ENCODE measurements around the gene TEC. TPM values are rescaled to one million over a fixed set of nuclear protein-coding genes. Genes with fewer than 3 reads are reported as not detected.
A peak's percentile ranks its signal among the peaks of the same experiment; 100 is the strongest.

TEC gene
- total and polyA plus RNA-seq, 2 donors: 2.9 to 4.2 TPM

GRCh38 chr4:48153791-48154550 lies 115.7 kb downstream of the TEC start:
- Histone ChIP-seq H3K4me1 (ENCODE audit: control insufficient read depth in 2 of 2, insufficient read depth in 2 of 2, low read length in 2 of 2) (no peaks in the 10 kb centered on the region), H3K36me3 (ENCODE audit: control insufficient read depth in 2 of 2, insufficient read depth in 2 of 2, low read length in 1 of 2) (peaks cover 0 to 8% of the 10 kb centered on the region in 2 donors), H3K9me3 (ENCODE audit: control insufficient read depth in 2 of 2, insufficient read depth in 1 of 2, low read length in 1 of 2) (peaks cover 0 to 2% of the 10 kb centered on the region in 2 donors), H3K27me3 (ENCODE audit: control insufficient read depth in 2 of 2, insufficient read depth in 1 of 2, low read length in 1 of 2) (no peaks in the 10 kb centered on the region), H3K27ac (ENCODE audit: low read depth in 1 of 2, low read length in 1 of 2) (no peak overlapping the region), H3K4me3 (ENCODE audit: low read length in 2 of 2) (no peak overlapping the region)
- no peak for DNase-seq (ENCODE audit: low read depth in 6 of 9, low spot score in 9 of 9)
- 93% methylated on average over 1 of the region's 1 CpG for WGBS

- peaks cover 0 to 8% of the 10 kb centered on the region in 2 donors for H3K36me3 ChIP-seq (ENCODE audit: control insufficient read depth in 2 of 2, insufficient read depth in 2 of 2, low read length in 1 of 2)
- H3K9me3 ChIP-seq (ENCODE audit: control insufficient read depth in 2 of 2, insufficient read depth in 1 of 2, low read length in 1 of 2): peaks cover 0 to 2% of the 10 kb centered on the region in 2 donors
- no peak overlapping the region for H3K27ac ChIP-seq (ENCODE audit: low read depth in 1 of 2, low read length in 1 of 2)
- WGBS: over 99% methylated on average over 5 of the region's 5 CpGs
- H3K4me1 ChIP-seq (ENCODE audit: control insufficient read depth in 2 of 2, insufficient read depth in 2 of 2, low read length in 2 of 2): no peaks in the 10 kb centered on the region
- no peaks in the 10 kb centered on the region for H3K27me3 ChIP-seq (ENCODE audit: control insufficient read depth in 2 of 2, insufficient read depth in 1 of 2, low read length in 1 of 2)
- H3K4me3 ChIP-seq (ENCODE audit: low read length in 2 of 2): no peak overlapping the region
- DNase-seq (ENCODE audit: low read depth in 6 of 9, low spot score in 9 of 9): no peak
Measured at GRCh38 chr4:48152259-48152658, 117.4 kb downstream of the TEC start.

- no peaks in the 10 kb centered on the region for H3K27me3 ChIP-seq (ENCODE audit: control insufficient read depth in 2 of 2, insufficient read depth in 1 of 2, low read length in 1 of 2)
- no peaks in the 10 kb centered on the region for H3K4me1 ChIP-seq (ENCODE audit: control insufficient read depth in 2 of 2, insufficient read depth in 2 of 2, low read length in 2 of 2)
- no peaks in the 10 kb centered on the region for H3K9me3 ChIP-seq (ENCODE audit: control insufficient read depth in 2 of 2, insufficient read depth in 1 of 2, low read length in 1 of 2)
- DNase-seq (ENCODE audit: low read depth in 6 of 9, low spot score in 9 of 9): no peak
- no peak overlapping the region for H3K4me3 ChIP-seq (ENCODE audit: low read length in 2 of 2)
- WGBS: 99% methylated on average over 3 of the region's 3 CpGs
- H3K36me3 ChIP-seq (ENCODE audit: control insufficient read depth in 2 of 2, insufficient read depth in 2 of 2, low read length in 1 of 2): peaks cover 0 to 3% of the 10 kb centered on the region in 2 donors
- no peak overlapping the region for H3K27ac ChIP-seq (ENCODE audit: low read depth in 1 of 2, low read length in 1 of 2)
Measured at GRCh38 chr4:48149827-48150370, 119.7 kb downstream of the TEC start.

- H3K4me3 ChIP-seq (ENCODE audit: low read length in 2 of 2): no peak overlapping the region
- no peaks in the 10 kb centered on the region for H3K9me3 ChIP-seq (ENCODE audit: control insufficient read depth in 2 of 2, insufficient read depth in 1 of 2, low read length in 1 of 2)
- no peaks in the 10 kb centered on the region for H3K36me3 ChIP-seq (ENCODE audit: control insufficient read depth in 2 of 2, insufficient read depth in 2 of 2, low read length in 1 of 2)
- no peak overlapping the region for H3K27ac ChIP-seq (ENCODE audit: low read depth in 1 of 2, low read length in 1 of 2)
- 99% methylated on average over 1 of the region's 1 CpG for WGBS
- no peak for DNase-seq (ENCODE audit: low read depth in 6 of 9, low spot score in 9 of 9)
- H3K27me3 ChIP-seq (ENCODE audit: control insufficient read depth in 2 of 2, insufficient read depth in 1 of 2, low read length in 1 of 2): no peaks in the 10 kb centered on the region
- H3K4me1 ChIP-seq (ENCODE audit: control insufficient read depth in 2 of 2, insufficient read depth in 2 of 2, low read length in 2 of 2): no peaks in the 10 kb centered on the region
Measured at GRCh38 chr4:48147621-48148020, 122.0 kb downstream of the TEC start.

- Histone ChIP-seq H3K4me1 (ENCODE audit: control insufficient read depth in 2 of 2, insufficient read depth in 2 of 2, low read length in 2 of 2) (peaks cover 24 to 42% of the 10 kb centered on the region in 2 donors), H3K4me3 (ENCODE audit: low read length in 2 of 2) (no peak overlapping the region), H3K27ac (ENCODE audit: low read depth in 1 of 2, low read length in 1 of 2) (no peak overlapping the region), H3K36me3 (ENCODE audit: control insufficient read depth in 2 of 2, insufficient read depth in 2 of 2, low read length in 1 of 2) (peaks cover 2 to 3% of the 10 kb centered on the region in 2 donors), H3K27me3 (ENCODE audit: control insufficient read depth in 2 of 2, insufficient read depth in 1 of 2, low read length in 1 of 2) (no peaks in the 10 kb centered on the region), H3K9me3 (ENCODE audit: control insufficient read depth in 2 of 2, insufficient read depth in 1 of 2, low read length in 1 of 2) (no peaks in the 10 kb centered on the region)
- 78% methylated on average over 2 of the region's 2 CpGs for WGBS
- peak in 3 of 9 donors; percentile 50 to 79 (median 61) for DNase-seq (ENCODE audit: low read depth in 6 of 9, low spot score in 9 of 9)
Measured at GRCh38 chr4:48141048-48141447, 128.6 kb downstream of the TEC start.

- Histone ChIP-seq H3K36me3 (ENCODE audit: control insufficient read depth in 2 of 2, insufficient read depth in 2 of 2, low read length in 1 of 2) (peaks cover 3 to 6% of the 10 kb centered on the region in 2 donors), H3K4me3 (ENCODE audit: low read length in 2 of 2) (no peak overlapping the region), H3K9me3 (ENCODE audit: control insufficient read depth in 2 of 2, insufficient read depth in 1 of 2, low read length in 1 of 2) (no peaks in the 10 kb centered on the region), H3K27ac (ENCODE audit: low read depth in 1 of 2, low read length in 1 of 2) (peak overlapping the region; percentile 79 to 86), H3K27me3 (ENCODE audit: control insufficient read depth in 2 of 2, insufficient read depth in 1 of 2, low read length in 1 of 2) (no peaks in the 10 kb centered on the region), H3K4me1 (ENCODE audit: control insufficient read depth in 2 of 2, insufficient read depth in 2 of 2, low read length in 2 of 2) (peaks cover 24 to 49% of the 10 kb centered on the region in 2 donors)
- WGBS: 54% methylated on average over 3 of the region's 3 CpGs
- DNase-seq (ENCODE audit: low read depth in 6 of 9, low spot score in 9 of 9): peak in 2 of 9 donors; percentile 41 to 63
Measured at GRCh38 chr4:48139691-48140090, 129.9 kb downstream of the TEC start.

- Histone ChIP-seq H3K27ac (ENCODE audit: low read depth in 1 of 2, low read length in 1 of 2) (peak overlapping the region; percentile 79 to 97), H3K4me3 (ENCODE audit: low read length in 2 of 2) (no peak overlapping the region), H3K4me1 (ENCODE audit: control insufficient read depth in 2 of 2, insufficient read depth in 2 of 2, low read length in 2 of 2) (peaks cover 30 to 54% of the 10 kb centered on the region in 2 donors), H3K36me3 (ENCODE audit: control insufficient read depth in 2 of 2, insufficient read depth in 2 of 2, low read length in 1 of 2) (peaks cover 3 to 6% of the 10 kb centered on the region in 2 donors), H3K27me3 (ENCODE audit: control insufficient read depth in 2 of 2, insufficient read depth in 1 of 2, low read length in 1 of 2) (no peaks in the 10 kb centered on the region), H3K9me3 (ENCODE audit: control insufficient read depth in 2 of 2, insufficient read depth in 1 of 2, low read length in 1 of 2) (no peaks in the 10 kb centered on the region)
- WGBS: 31% methylated on average over 3 of the region's 3 CpGs
- peak in 3 of 9 donors; percentile 48 to 87 (median 68) for DNase-seq (ENCODE audit: low read depth in 6 of 9, low spot score in 9 of 9)
Measured at GRCh38 chr4:48138936-48139335, 130.7 kb downstream of the TEC start.

- peaks cover 3 to 6% of the 10 kb centered on the region in 2 donors for H3K36me3 ChIP-seq (ENCODE audit: control insufficient read depth in 2 of 2, insufficient read depth in 2 of 2, low read length in 1 of 2)
- no peak overlapping the region for H3K4me3 ChIP-seq (ENCODE audit: low read length in 2 of 2)
- 96% methylated on average over 7 of the region's 7 CpGs for WGBS
- H3K9me3 ChIP-seq (ENCODE audit: control insufficient read depth in 2 of 2, insufficient read depth in 1 of 2, low read length in 1 of 2): no peaks in the 10 kb centered on the region
- H3K27ac ChIP-seq (ENCODE audit: low read depth in 1 of 2, low read length in 1 of 2): peak overlapping the region; percentile 79 to 97
- H3K27me3 ChIP-seq (ENCODE audit: control insufficient read depth in 2 of 2, insufficient read depth in 1 of 2, low read length in 1 of 2): no peaks in the 10 kb centered on the region
- H3K4me1 ChIP-seq (ENCODE audit: control insufficient read depth in 2 of 2, insufficient read depth in 2 of 2, low read length in 2 of 2): peaks cover 31 to 56% of the 10 kb centered on the region in 2 donors
- peak in 1 of 9 donors; percentile 20 for DNase-seq (ENCODE audit: low read depth in 6 of 9, low spot score in 9 of 9)
Measured at GRCh38 chr4:48138511-48138910, 131.1 kb downstream of the TEC start.

GRCh38 chr4:48137846-48138245 lies 131.8 kb downstream of the TEC start:
- Histone ChIP-seq H3K27ac (ENCODE audit: low read depth in 1 of 2, low read length in 1 of 2) (peak overlapping the region; percentile 79 to 95), H3K4me1 (ENCODE audit: control insufficient read depth in 2 of 2, insufficient read depth in 2 of 2, low read length in 2 of 2) (peaks cover 31 to 56% of the 10 kb centered on the region in 2 donors)

More at GRCh38 chr4:48137846-48138245, 131.8 kb downstream of the TEC start:
- Histone ChIP-seq H3K36me3 (ENCODE audit: control insufficient read depth in 2 of 2, insufficient read depth in 2 of 2, low read length in 1 of 2) (peaks cover 3 to 6% of the 10 kb centered on the region in 2 donors), H3K9me3 (ENCODE audit: control insufficient read depth in 2 of 2, insufficient read depth in 1 of 2, low read length in 1 of 2) (no peaks in the 10 kb centered on the region), H3K27me3 (ENCODE audit: control insufficient read depth in 2 of 2, insufficient read depth in 1 of 2, low read length in 1 of 2) (no peaks in the 10 kb centered on the region), H3K4me3 (ENCODE audit: low read length in 2 of 2) (no peak overlapping the region)
- DNase-seq (ENCODE audit: low read depth in 6 of 9, low spot score in 9 of 9): peak in 2 of 9 donors; percentile 44 to 70

All from thymus (tissue), 11 donors.